ENCODE measurements around the gene CHURC1.

Gene CHURC1

GRCh38 chr14:64929014-64929359, 14.7 kb downstream of the CHURC1 start:
- no peak for TF ChIP-seq CTCF (conservative IDR thresholded peaks at IDR 0.05; ENCODE audit: low read depth, low read length)
- DNase-seq (ENCODE audit: low read depth) = no peak
- H3K4me3 ChIP-seq (ENCODE audit: low read depth, low read length) = no peak overlapping the region

- DNase-seq (ENCODE audit: low read depth) = no peak
- TF ChIP-seq CTCF (conservative IDR thresholded peaks at IDR 0.05; ENCODE audit: low read depth, low read length) = no peak
- no peak overlapping the region for H3K4me3 ChIP-seq (ENCODE audit: low read depth, low read length)
Measured at GRCh38 chr14:64930085-64930843, 16.0 kb downstream of the CHURC1 start.

- DNase-seq (ENCODE audit: low read depth) = no peak
Measured at GRCh38 chr14:64931123-64931522, 16.9 kb downstream of the CHURC1 start.

GRCh38 chr14:64932231-64932630, 18.0 kb downstream of the CHURC1 start:
- no peak overlapping the region for H3K4me3 ChIP-seq (ENCODE audit: low read depth, low read length)
- no peak for DNase-seq (ENCODE audit: low read depth)
- no peak for TF ChIP-seq CTCF (conservative IDR thresholded peaks at IDR 0.05; ENCODE audit: low read depth, low read length)

More at GRCh38 chr14:64931123-64931522, 16.9 kb downstream of the CHURC1 start:
- no peak overlapping the region for H3K4me3 ChIP-seq (ENCODE audit: low read depth, low read length)
- no peak for TF ChIP-seq CTCF (conservative IDR thresholded peaks at IDR 0.05; ENCODE audit: low read depth, low read length)

GRCh38 chr14:64934338-64934929, 20.2 kb downstream of the CHURC1 start:
- DNase-seq (ENCODE audit: low read depth) = no peak
- TF ChIP-seq CTCF (conservative IDR thresholded peaks at IDR 0.05; ENCODE audit: low read depth, low read length) = no peak
- no peak overlapping the region for H3K4me3 ChIP-seq (ENCODE audit: low read depth, low read length)

- DNase-seq (ENCODE audit: low read depth) = no peak
- no peak overlapping the region for H3K4me3 ChIP-seq (ENCODE audit: low read depth, low read length)
- no peak for TF ChIP-seq CTCF (conservative IDR thresholded peaks at IDR 0.05; ENCODE audit: low read depth, low read length)
Measured at GRCh38 chr14:64935508-64935907, 21.3 kb downstream of the CHURC1 start.
